ENCODE data around the gene GPX1. TPM values are rescaled to one million over a fixed set of nuclear protein-coding genes. Genes with fewer than 3 reads are reported as not detected.

The GPX1 gene
- total and polyA plus RNA-seq, 2 of the 8 experiments (the other 6 are each of a cell fraction or from before 2014, with no cell fraction given), result 250 to 757 TPM

DNA sequence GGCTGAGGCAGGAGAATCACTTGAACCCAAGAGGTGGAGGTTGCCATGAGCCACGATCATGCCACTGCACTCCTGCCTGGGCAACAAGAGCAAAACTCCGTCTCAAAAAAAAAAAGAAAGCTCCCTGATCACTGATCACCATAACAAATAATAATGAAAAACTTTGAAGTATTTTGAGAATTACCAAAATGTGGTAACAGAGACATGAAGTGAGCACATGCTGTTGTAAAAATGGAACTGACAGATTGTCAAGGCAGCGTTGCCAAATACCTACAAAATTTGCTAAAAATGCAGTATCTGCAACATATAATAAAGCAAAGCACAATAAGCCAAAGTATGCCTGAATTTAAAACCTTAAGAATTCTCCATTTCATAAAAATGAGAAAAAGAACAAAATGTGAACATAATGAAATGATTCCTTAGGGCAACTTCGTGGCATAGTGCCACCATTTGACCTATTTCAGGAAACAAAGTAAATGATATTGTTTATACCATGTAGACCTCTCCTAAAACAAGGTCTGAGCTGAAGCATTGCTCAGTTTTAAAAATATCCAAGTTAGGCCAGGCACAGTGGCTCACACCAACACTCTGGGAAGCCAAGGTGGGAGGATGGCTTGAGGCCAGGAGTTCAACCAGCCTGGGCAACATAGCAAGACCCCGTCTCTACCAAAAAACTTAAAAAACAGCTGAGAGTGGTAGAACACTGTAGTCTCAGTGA is 24.1 kb downstream of the GPX1 start:
- DNase-seq (ENCODE audit: low read depth in 1 of 2, low spot score in 2 of 2), result no peak
- Histone ChIP-seq H4K91ac (replicated peaks; ENCODE audit: insufficient read length, low read length) (no peak overlapping the region), H3K4me3 (ENCODE audit: extremely low read depth in 1 of 4, insufficient read depth in 2 of 4, low read depth in 3 of 4, low read length in 4 of 4) (no peak overlapping the region), H2AK5ac (ENCODE audit: low read depth, low read length) (no peak overlapping the region), H3K23me2 (ENCODE audit: low read depth, low read length) (no peaks in the 10 kb centered on the region), H4K20me1 (replicated peaks in 1 of 2; ENCODE audit: control insufficient read depth in 1 of 2, insufficient read depth in 2 of 2, low read length in 2 of 2) (no peaks in the 10 kb centered on the region), H3K79me1 (ENCODE audit: low read depth, low read length) (no peaks in the 10 kb centered on the region), H3K23ac (ENCODE audit: insufficient read length) (no peak overlapping the region), H3K9ac (replicated peaks in 1 of 4; ENCODE audit: extremely low read depth in 1 of 4, low read depth in 3 of 4, low read length in 3 of 4) (no peak overlapping the region), H3K4me1 (replicated peaks in 1 of 4; ENCODE audit: control insufficient read depth in 3 of 4, insufficient read depth in 4 of 4, low read length in 3 of 4) (0 out of 7 replicates have a peak, but pooled peaks cover 0 to 1% (median 0%) of the 10 kb centered on the region in 4 experiments), H2BK15ac (ENCODE audit: low read length) (no peak overlapping the region), H3K9me3 (ENCODE audit: insufficient read depth in 2 of 2, low read depth in 1 of 2, low read length in 1 of 2) (no peaks in the 10 kb centered on the region), H3K27ac (ENCODE audit: low read depth, low read length) (no peak overlapping the region), H4K8ac (ENCODE audit: extremely low read depth, insufficient read depth, low read length) (no peak overlapping the region), H3K27me3 (replicated peaks in 1 of 4; ENCODE audit: control insufficient read depth in 3 of 4, extremely low read depth in 1 of 4, insufficient read depth in 3 of 4, low read length in 3 of 4) (no peaks in the 10 kb centered on the region), H3K14ac (ENCODE audit: insufficient read length) (no peak overlapping the region), H4K5ac (ENCODE audit: insufficient read length, low read depth, low read length) (no peak overlapping the region), H2BK120ac (replicated peaks; ENCODE audit: low read depth, low read length) (no peak overlapping the region), H3K79me2 (ENCODE audit: control insufficient read depth in 1 of 2, insufficient read depth in 2 of 2, low read length in 2 of 2) (peaks cover 0 to 3% of the 10 kb centered on the region in 2 experiments; a peak in 1 of 4 replicates), H3K36me3 (ENCODE audit: control insufficient read depth in 2 of 4, insufficient read depth in 4 of 4, low read length in 3 of 4) (peaks cover 0 to 22% (median 7%) of the 10 kb centered on the region in 4 experiments; a peak in 6 of 8 replicates), H3K4me2 (ENCODE audit: insufficient read depth in 1 of 2, low read depth in 2 of 2, low read length in 2 of 2) (no peak overlapping the region), H2AFZ (ENCODE audit: low read length) (no peak overlapping the region), H3K18ac (ENCODE audit: extremely low read depth, low read length) (no peak overlapping the region), H2BK12ac (ENCODE audit: low read depth, low read length) (no peak overlapping the region), H2BK20ac (ENCODE audit: low read length) (no peak overlapping the region), H2BK5ac (ENCODE audit: low read depth, low read length) (no peak overlapping the region), H3K4ac (replicated peaks; ENCODE audit: insufficient read length, low read depth, low read length) (no peak overlapping the region), H3K56ac (replicated peaks; ENCODE audit: insufficient read length, low read depth, low read length) (no peak overlapping the region)
- 92% methylated on average over 5 of the region's 5 CpGs; no CpG with 5 or more reads in 1 of the 2 experiments for WGBS, 2 experiments (ENCODE audit: extremely low coverage in 1 of 2, insufficient coverage in 1 of 2, insufficient read length in 1 of 2, insufficient replicate concordance in 2 of 2, low coverage in 1 of 2, low lambda C conversion rate in 2 of 2, missing lambda C conversion rate in 1 of 2)
- CTCF ChIA-PET (ENCODE audit: partially characterized antibody), result interaction anchor here (0.6 to 1.5 kb wide), 5 partner anchors 9 to 469 kb away, joined by 3 to 4 read pairs (median 3); partner anchors contain the start of gene LAMB2
- no peak for FAIRE-seq
- POLR2A ChIA-PET (ENCODE audit: partially characterized antibody), result interaction anchor here (1.2 kb wide), 1 partner anchor 23 kb away, joined by 4 read pairs; no protein-coding TSS in a partner anchor
- TF ChIP-seq YY1 (IDR thresholded peaks at IDR 0.05; ENCODE audit: low read depth, low read length) (no peak), SP2 (IDR thresholded peaks at IDR 0.05; ENCODE audit: low read length) (no peak), GABPA (IDR thresholded peaks at IDR 0.05; ENCODE audit: borderline replicate concordance, insufficient read depth, low read length) (no peak), CTBP2 (IDR thresholded peaks at IDR 0.05; ENCODE audit: borderline replicate concordance, insufficient read depth, insufficient read length, low read length) (no peak), POLR2AphosphoS5 (IDR thresholded peaks at IDR 0.05; ENCODE audit: low read depth, low read length) (no peak), TEAD4 (IDR thresholded peaks at IDR 0.05; ENCODE audit: low read depth, low read length) (no peak), TAF7 (optimal IDR thresholded peaks at IDR 0.05; ENCODE audit: borderline replicate concordance, low read depth, low read length) (no peak), CHD2 (IDR thresholded peaks at IDR 0.05; ENCODE audit: low read length) (no peak), SRF (IDR thresholded peaks at IDR 0.05; ENCODE audit: low read depth, low read length) (no peak), HDAC6 (IDR thresholded peaks at IDR 0.05; ENCODE audit: low read depth, low read length) (no peak)
